Upper lobe of left lung (tissue), 6 donors: ENCODE data around the gene CHRDL1. TPM values are rescaled to one million over a fixed set of nuclear protein-coding genes. Genes with fewer than 3 reads are reported as not detected.
"Not testable (repeated sequence)": the region's sequence is repeated elsewhere in the genome, so short reads cannot be mapped to it uniquely, and the experiment has no call there.

Source experiments
- ATAC-seq, 2 donors: fragments of 200-7000 bp; cut with Tn5 transposase; one replicate each; pipeline ENCODE4 v1.9.1; 2022; ENCODE audit warnings: mild to moderate bottlenecking in 2 of 2, moderate library complexity in 2 of 2; ENCODE audit not compliant: low FRiP score in 2 of 2
- DNase-seq, 2 donors: peaks; one replicate each; pipeline ENCODE4 v3.0.0-alpha.2; 2019 to 2020
- H3K27ac ChIP-seq, 4 donors: fragments of 200-600 bp; sonication (generic); one replicate each; pipeline ENCODE4 v1.5.1; 2016 to 2019
- H3K27me3 ChIP-seq, 4 donors: fragments of 200-600 bp; sonication (generic); one replicate each; pipeline ENCODE4 v1.5.1; 2017 to 2019
- H3K36me3 ChIP-seq, 4 donors: fragments of 200-600 bp; sonication (generic); one replicate each; pipeline ENCODE4 v1.5.1; 2016 to 2019
- H3K4me1 ChIP-seq, 4 donors: fragments of 200-600 bp; sonication (generic); one replicate each; pipeline ENCODE4 v1.5.1; 2018 to 2019
- H3K4me3 ChIP-seq, 4 donors: fragments of 200-600 bp; sonication (generic); one replicate each; pipeline ENCODE4 v1.5.1; 2017 to 2019; ENCODE audit warnings: mild to moderate bottlenecking in 2 of 4, moderate library complexity in 1 of 4
- H3K9me3 ChIP-seq, 4 donors: fragments of 200-600 bp; sonication (generic); one replicate each; pipeline ENCODE4 v1.5.1; 2018 to 2019
- CTCF ChIP-seq, 6 experiments: fragments of 450-650 bp in 4 of 6; fragments of 200-600 bp in 2 of 6; sonication (generic) in 2 of 6; IDR thresholded peaks; one replicate each; pipeline ENCODE4 v1.5.1; 2016 to 2019; ENCODE audit warnings: antibody characterized with exemption in 6 of 6
- EP300 ChIP-seq, 4 donors: sonication (generic); formaldehyde crosslinking; IDR thresholded peaks; one replicate each; pipeline ENCODE4 v1.5.1; 2017; ENCODE audit warnings: antibody characterized with exemption in 4 of 4, control low read depth in 2 of 4
- POLR2A ChIP-seq, 4 donors: fragments of 450-650 bp; IDR thresholded peaks; one replicate each; pipeline ENCODE4 v1.5.1; 2016 to 2017; ENCODE audit warnings: antibody characterized with exemption in 4 of 4, mild to moderate bottlenecking in 2 of 4
- POLR2AphosphoS5 ChIP-seq, 2 donors: sonication (generic); formaldehyde crosslinking; IDR thresholded peaks; one replicate each; pipeline ENCODE4 v1.5.1; 2017; ENCODE audit warnings: antibody characterized with exemption in 2 of 2
- WGBS, 2 donors: methylation state at CpG; one replicate each; pipeline ENCODE4 v1.1.5; 2017 to 2018; 5-methylcytosine and 5-hydroxymethylcytosine counted together
- total RNA-seq, 6 donors: library from RNA; depleted of rRNA in 4 of 6; stranded (reverse); fragments of >200 nt in 4 of 6; gene quantifications; one replicate each; pipeline versions ENCODE4 v1.1.0 to v1.2.1, GENCODE V29; 2016 to 2021
- donor health status: DM: no; HTN: no; CAD: no; lungs with moderate emphysema.
- donor health status: DM: no; HTN: yes; CAD: no; lungs with severe emphysema.

The CHRDL1 gene
- total RNA-seq, 6 donors from 2014 or later, result 23.0 to 68.7 (median 44.3) TPM

- no peak overlapping the region for H3K27ac ChIP-seq
Observed at GRCh38 chrX:110665223-110666002, 130.2 kb downstream of the CHRDL1 start.

GRCh38 chrX:110657073-110657472 is 138.5 kb downstream of the CHRDL1 start:
- no peak overlapping the region for H3K27ac ChIP-seq
- WGBS, 2 donors, result 74% methylated on average over 6 of the region's 6 CpGs; no CpG with 5 or more reads in 1 of the 2 donors
- no peak overlapping the region for H3K4me3 ChIP-seq
- no peaks in the 10 kb centered on the region for H3K4me1 ChIP-seq
- peaks cover 0 to 3% (median 0%) of the 10 kb centered on the region in 4 donors for H3K9me3 ChIP-seq
- no peaks in the 10 kb centered on the region for H3K27me3 ChIP-seq
- H3K36me3 ChIP-seq, result no peaks in the 10 kb centered on the region
- TF ChIP-seq EP300 (IDR thresholded peaks at IDR 0.05) (no peak), POLR2AphosphoS5 (IDR thresholded peaks at IDR 0.05) (no peak), POLR2A (IDR thresholded peaks at IDR 0.05) (no peak), CTCF (IDR thresholded peaks at IDR 0.05) (no peak)
- ATAC-seq, result no peak
- no peak for DNase-seq

More at GRCh38 chrX:110665223-110666002, 130.2 kb downstream of the CHRDL1 start:
- Histone ChIP-seq H3K4me3 (no peak overlapping the region), H3K4me1 (no peaks in the 10 kb centered on the region), H3K36me3 (no peaks in the 10 kb centered on the region), H3K27me3 (no peaks in the 10 kb centered on the region), H3K9me3 (no peaks in the 10 kb centered on the region)
- WGBS, 2 donors, result 32 to 45% methylated on average over 3 of the region's 3 CpGs
- TF ChIP-seq POLR2A (IDR thresholded peaks at IDR 0.05) (no peak), CTCF (IDR thresholded peaks at IDR 0.05) (peak in 4 of 6 experiments; percentile 9 to 38 (median 30)), EP300 (IDR thresholded peaks at IDR 0.05) (no peak), POLR2AphosphoS5 (IDR thresholded peaks at IDR 0.05) (no peak)
- ATAC-seq (peak; percentile 80 to 85), DNase-seq (peak in 1 of 2 donors; percentile 53)

GRCh38 chrX:110654280-110654679 is 141.3 kb downstream of the CHRDL1 start:
- not testable (repeated sequence) for H3K4me1 ChIP-seq, H3K9me3 ChIP-seq, ATAC-seq, H3K4me3 ChIP-seq, DNase-seq, H3K27me3 ChIP-seq, H3K27ac ChIP-seq, H3K36me3 ChIP-seq

DNA sequence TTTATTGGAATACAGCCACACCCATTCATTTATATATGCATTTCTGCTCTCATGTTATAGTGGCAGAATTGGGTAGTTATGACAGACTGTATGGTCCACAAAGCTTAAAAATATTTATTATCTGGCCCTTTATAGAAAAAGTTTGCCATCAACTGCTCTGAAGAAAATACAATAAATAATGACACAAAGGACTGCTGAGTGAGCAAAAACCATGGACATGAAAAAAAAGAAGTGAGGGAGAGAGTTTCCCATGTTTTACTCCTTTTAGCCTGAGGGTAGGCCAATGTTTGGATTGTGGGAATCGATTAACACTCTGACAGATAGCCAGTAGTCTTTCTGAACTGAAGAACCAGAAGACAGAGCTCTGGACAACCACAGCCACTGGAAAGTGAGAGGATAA is 149.2 kb downstream of the CHRDL1 start:
- Histone ChIP-seq H3K9me3 (no peaks in the 10 kb centered on the region), H3K36me3 (no peaks in the 10 kb centered on the region), H3K27me3 (no peaks in the 10 kb centered on the region), H3K27ac (no peak overlapping the region), H3K4me3 (no peak overlapping the region), H3K4me1 (no peaks in the 10 kb centered on the region)
- DNase-seq (no peak), ATAC-seq (no peak)
- WGBS, 2 donors, result 68 to 80% methylated on average over 1 of the region's 1 CpG
- TF ChIP-seq EP300 (IDR thresholded peaks at IDR 0.05) (no peak), POLR2A (IDR thresholded peaks at IDR 0.05) (no peak), POLR2AphosphoS5 (IDR thresholded peaks at IDR 0.05) (no peak), CTCF (IDR thresholded peaks at IDR 0.05) (no peak)
